Activated T-cell treated with anti-CD3 and anti-CD28 coated beads, Interleukin-2, amount 50 U/mL, for 72 hours (primary cell): Measurements from ENCODE around the gene NDE1. TPM values are rescaled to one million over a fixed set of nuclear protein-coding genes. Genes with fewer than 3 reads are reported as not detected.

ENCODE experiments used
- ATAC-seq, 2 donors: fragments of 150-1000 bp; cut with Tn5 transposase; replicated peaks in 1 of 2; 2 replicates each; pipeline ENCODE4 v1.10.0; 2021; ENCODE audit warnings: moderate library complexity in 2 of 2, mild to moderate bottlenecking in 1 of 2
- DNase-seq, 2 donors: peaks; one replicate each; pipeline ENCODE4 v3.0.0; 2021 to 2022; ENCODE audit warnings: mixed read lengths in 1 of 2
- H3K27ac Mint-ChIP-seq: one replicate; pipeline ENCODE4 v1.8.0; 2022; ENCODE audit warnings: mild to moderate bottlenecking, moderate library complexity, mixed read lengths
- H3K27me3 Mint-ChIP-seq: one replicate; pipeline ENCODE4 v1.8.0; 2022; ENCODE audit warnings: low read depth, mixed read lengths
- H3K36me3 Mint-ChIP-seq, 2 donors: one replicate each; pipeline ENCODE4 v1.8.0; 2022; ENCODE audit warnings: mixed read lengths in 2 of 2, mild to moderate bottlenecking in 1 of 2; ENCODE audit not compliant: insufficient read depth in 2 of 2
- H3K4me1 Mint-ChIP-seq: one replicate; pipeline ENCODE4 v1.8.0; 2022; ENCODE audit warnings: low read depth, mixed read lengths
- H3K4me3 Mint-ChIP-seq, 2 donors: one replicate each; pipeline ENCODE4 v1.8.0; 2022; ENCODE audit warnings: mild to moderate bottlenecking in 2 of 2, mixed read lengths in 2 of 2, moderate library complexity in 2 of 2
- H3K9me3 Mint-ChIP-seq, 2 donors: one replicate each; pipeline ENCODE4 v1.8.0; 2022; ENCODE audit warnings: mixed read lengths in 2 of 2
- total RNA-seq, 2 donors: library from RNA; stranded (reverse); gene quantifications; one replicate each; pipeline ENCODE4 v1.2.3, GENCODE V29; 2022

NDE1 gene
- total RNA-seq, 2 donors from 2014 or later, result 106 to 122 TPM

GRCh38 chr16:15701975-15702970 is 52.2 kb downstream of the NDE1 start:
- H3K9me3 Mint-ChIP-seq, result no peaks in the 10 kb centered on the region
- no peak overlapping the region for H3K4me3 Mint-ChIP-seq
- H3K36me3 Mint-ChIP-seq, result peaks cover 4 to 7% of the 10 kb centered on the region in 2 donors
- DNase-seq (no peak), ATAC-seq (peak in 1 of 2 donors; percentile 48)
- H3K27ac Mint-ChIP-seq, result peak overlapping the region; percentile 45
- peaks cover 21% of the 10 kb centered on the region for H3K4me1 Mint-ChIP-seq
- no peaks in the 10 kb centered on the region for H3K27me3 Mint-ChIP-seq

- Mint-ChIP-seq H3K27ac (peak overlapping the region; percentile 82), H3K4me1 (peaks cover 21% of the 10 kb centered on the region), H3K36me3 (peaks cover 4 to 7% of the 10 kb centered on the region in 2 donors), H3K9me3 (no peaks in the 10 kb centered on the region), H3K4me3 (no peak overlapping the region), H3K27me3 (no peaks in the 10 kb centered on the region)
- no peak for ATAC-seq
- no peak for DNase-seq
Measured at GRCh38 chr16:15703029-15703736, 53.1 kb downstream of the NDE1 start.

- H3K4me3 Mint-ChIP-seq, result no peak overlapping the region
- ATAC-seq (peak; percentile 74), DNase-seq (peak; percentile 71 to 80)
- H3K36me3 Mint-ChIP-seq, result peaks cover 4 to 6% of the 10 kb centered on the region in 2 donors
- H3K27me3 Mint-ChIP-seq, result no peaks in the 10 kb centered on the region
- H3K9me3 Mint-ChIP-seq, result no peaks in the 10 kb centered on the region
- H3K27ac Mint-ChIP-seq, result peak overlapping the region; percentile 82
- H3K4me1 Mint-ChIP-seq, result peaks cover 21% of the 10 kb centered on the region
Measured at GRCh38 chr16:15704545-15704987, 54.5 kb downstream of the NDE1 start.

GRCh38 chr16:15705064-15705565 is 55.1 kb downstream of the NDE1 start:
- no peaks in the 10 kb centered on the region for H3K27me3 Mint-ChIP-seq
- no peak for DNase-seq
- peaks cover 21% of the 10 kb centered on the region for H3K4me1 Mint-ChIP-seq
- H3K36me3 Mint-ChIP-seq, result peaks cover 4 to 6% of the 10 kb centered on the region in 2 donors
- H3K27ac Mint-ChIP-seq, result no peak overlapping the region
- ATAC-seq, result no peak
- H3K4me3 Mint-ChIP-seq, result no peak overlapping the region
- H3K9me3 Mint-ChIP-seq, result no peaks in the 10 kb centered on the region

- Mint-ChIP-seq H3K27ac (no peak overlapping the region), H3K36me3 (peaks cover 2 to 6% of the 10 kb centered on the region in 2 donors), H3K4me3 (no peak overlapping the region), H3K9me3 (no peaks in the 10 kb centered on the region), H3K4me1 (peaks cover 21% of the 10 kb centered on the region), H3K27me3 (no peaks in the 10 kb centered on the region)
- DNase-seq (no peak), ATAC-seq (no peak)
Measured at GRCh38 chr16:15707332-15707731, 57.3 kb downstream of the NDE1 start.

GRCh38 chr16:15708096-15708495 is 58.1 kb downstream of the NDE1 start:
- H3K27ac Mint-ChIP-seq, result no peak overlapping the region
- ATAC-seq, result no peak
- no peaks in the 10 kb centered on the region for H3K27me3 Mint-ChIP-seq
- peaks cover 16% of the 10 kb centered on the region for H3K4me1 Mint-ChIP-seq
- peaks cover 2 to 7% of the 10 kb centered on the region in 2 donors for H3K36me3 Mint-ChIP-seq
- no peak for DNase-seq
- no peaks in the 10 kb centered on the region for H3K9me3 Mint-ChIP-seq
- no peak overlapping the region for H3K4me3 Mint-ChIP-seq

- no peak overlapping the region for H3K27ac Mint-ChIP-seq
- H3K4me1 Mint-ChIP-seq, result peaks cover 7% of the 10 kb centered on the region
- ATAC-seq (no peak), DNase-seq (no peak)
- no peaks in the 10 kb centered on the region for H3K9me3 Mint-ChIP-seq
- no peaks in the 10 kb centered on the region for H3K27me3 Mint-ChIP-seq
- no peak overlapping the region for H3K4me3 Mint-ChIP-seq
- peaks cover 2 to 10% of the 10 kb centered on the region in 2 donors for H3K36me3 Mint-ChIP-seq
Measured at GRCh38 chr16:15708997-15709396, 59.0 kb downstream of the NDE1 start.

- Mint-ChIP-seq H3K4me3 (no peak overlapping the region), H3K27ac (no peak overlapping the region), H3K36me3 (peaks cover 3 to 9% of the 10 kb centered on the region in 2 donors), H3K9me3 (no peaks in the 10 kb centered on the region), H3K4me1 (no peaks in the 10 kb centered on the region), H3K27me3 (no peaks in the 10 kb centered on the region)
- ATAC-seq, result no peak
- DNase-seq, result no peak
Measured at GRCh38 chr16:15714393-15715172, 64.5 kb downstream of the NDE1 start.

GRCh38 chr16:15715221-15715620 is 65.2 kb downstream of the NDE1 start:
- Mint-ChIP-seq H3K9me3 (no peaks in the 10 kb centered on the region), H3K27ac (no peak overlapping the region), H3K27me3 (no peaks in the 10 kb centered on the region), H3K4me1 (no peaks in the 10 kb centered on the region), H3K36me3 (peaks cover 3 to 9% of the 10 kb centered on the region in 2 donors), H3K4me3 (no peak overlapping the region)
- no peak for DNase-seq
- ATAC-seq, result no peak

- no peak overlapping the region for H3K27ac Mint-ChIP-seq
- H3K4me1 Mint-ChIP-seq, result no peaks in the 10 kb centered on the region
- ATAC-seq, result no peak
- H3K27me3 Mint-ChIP-seq, result no peaks in the 10 kb centered on the region
- no peak for DNase-seq
- H3K4me3 Mint-ChIP-seq, result no peak overlapping the region
- H3K36me3 Mint-ChIP-seq, result peaks cover 3 to 9% of the 10 kb centered on the region in 2 donors
- no peaks in the 10 kb centered on the region for H3K9me3 Mint-ChIP-seq
Measured at GRCh38 chr16:15716694-15717447, 66.8 kb downstream of the NDE1 start.

- no peak for DNase-seq
- no peak for ATAC-seq
- Mint-ChIP-seq H3K27ac (no peak overlapping the region), H3K36me3 (peaks cover 6 to 9% of the 10 kb centered on the region in 2 donors), H3K4me3 (no peak overlapping the region), H3K9me3 (no peaks in the 10 kb centered on the region), H3K27me3 (no peaks in the 10 kb centered on the region), H3K4me1 (no peaks in the 10 kb centered on the region)
Measured at GRCh38 chr16:15721018-15721417, 71.0 kb downstream of the NDE1 start.

- no peaks in the 10 kb centered on the region for H3K9me3 Mint-ChIP-seq
- no peak overlapping the region for H3K4me3 Mint-ChIP-seq
- DNase-seq (no peak), ATAC-seq (no peak)
- no peaks in the 10 kb centered on the region for H3K4me1 Mint-ChIP-seq
- H3K27me3 Mint-ChIP-seq, result no peaks in the 10 kb centered on the region
- peaks cover 6 to 8% of the 10 kb centered on the region in 2 donors for H3K36me3 Mint-ChIP-seq
- H3K27ac Mint-ChIP-seq, result no peak overlapping the region
Measured at GRCh38 chr16:15723808-15724207, 73.8 kb downstream of the NDE1 start.
